ENCODE measurements around the gene MOB3B. TPM values are rescaled to one million over a fixed set of nuclear protein-coding genes. Genes with fewer than 3 reads are reported as not detected.

The MOB3B gene
- total RNA-seq, 1 donor = under 0.01 TPM

- H3K36me3 ChIP-seq (ENCODE audit: insufficient read depth, low read length) = no peaks in the 10 kb centered on the region
- H3K9me3 ChIP-seq (ENCODE audit: low read depth, low read length) = no peaks in the 10 kb centered on the region
- TF ChIP-seq, protein P1, sequence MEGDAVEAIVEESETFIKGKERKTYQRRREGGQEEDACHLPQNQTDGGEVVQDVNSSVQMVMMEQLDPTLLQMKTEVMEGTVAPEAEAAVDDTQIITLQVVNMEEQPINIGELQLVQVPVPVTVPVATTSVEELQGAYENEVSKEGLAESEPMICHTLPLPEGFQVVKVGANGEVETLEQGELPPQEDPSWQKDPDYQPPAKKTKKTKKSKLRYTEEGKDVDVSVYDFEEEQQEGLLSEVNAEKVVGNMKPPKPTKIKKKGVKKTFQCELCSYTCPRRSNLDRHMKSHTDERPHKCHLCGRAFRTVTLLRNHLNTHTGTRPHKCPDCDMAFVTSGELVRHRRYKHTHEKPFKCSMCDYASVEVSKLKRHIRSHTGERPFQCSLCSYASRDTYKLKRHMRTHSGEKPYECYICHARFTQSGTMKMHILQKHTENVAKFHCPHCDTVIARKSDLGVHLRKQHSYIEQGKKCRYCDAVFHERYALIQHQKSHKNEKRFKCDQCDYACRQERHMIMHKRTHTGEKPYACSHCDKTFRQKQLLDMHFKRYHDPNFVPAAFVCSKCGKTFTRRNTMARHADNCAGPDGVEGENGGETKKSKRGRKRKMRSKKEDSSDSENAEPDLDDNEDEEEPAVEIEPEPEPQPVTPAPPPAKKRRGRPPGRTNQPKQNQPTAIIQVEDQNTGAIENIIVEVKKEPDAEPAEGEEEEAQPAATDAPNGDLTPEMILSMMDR (IDR thresholded peaks at IDR 0.05; ENCODE audit: extremely low read depth, low read depth, low read length) = no peak
- H3K4me1 ChIP-seq (ENCODE audit: insufficient read depth, low read length) = peaks cover 3% of the 10 kb centered on the region
- no peak overlapping the region for H3K4me3 ChIP-seq (ENCODE audit: insufficient read depth, low read length)
- H3K27ac ChIP-seq (ENCODE audit: low read depth, low read length) = no peak overlapping the region
- no peaks in the 10 kb centered on the region for H4K20me1 ChIP-seq (ENCODE audit: insufficient read depth, low read length)
- no peaks in the 10 kb centered on the region for H3K27me3 ChIP-seq (ENCODE audit: insufficient read depth, low read length)
- no peak overlapping the region for H3K4me2 ChIP-seq (ENCODE audit: insufficient read depth, low read length)
- no peak for DNase-seq (ENCODE audit: insufficient read length, low spot score, missing footprints)
- H2AFZ ChIP-seq (ENCODE audit: low read length) = no peak overlapping the region
- no peaks in the 10 kb centered on the region for H3K79me2 ChIP-seq (ENCODE audit: insufficient read depth, low read length)
Measured at GRCh38 chr9:27336126-27336525, 193.5 kb downstream of the MOB3B start.

- H3K27me3 ChIP-seq (ENCODE audit: insufficient read depth, low read length) = peaks cover 3% of the 10 kb centered on the region
- H3K9me3 ChIP-seq (ENCODE audit: low read depth, low read length) = no peaks in the 10 kb centered on the region
- H3K4me3 ChIP-seq (ENCODE audit: insufficient read depth, low read length) = no peak overlapping the region
- H4K20me1 ChIP-seq (ENCODE audit: insufficient read depth, low read length) = no peaks in the 10 kb centered on the region
- no peaks in the 10 kb centered on the region for H3K36me3 ChIP-seq (ENCODE audit: insufficient read depth, low read length)
- H3K4me1 ChIP-seq (ENCODE audit: insufficient read depth, low read length) = peaks cover 3% of the 10 kb centered on the region
- TF ChIP-seq, protein P1 (IDR thresholded peaks at IDR 0.05; ENCODE audit: extremely low read depth, low read depth, low read length) = no peak
- no peak for DNase-seq (ENCODE audit: insufficient read length, low spot score, missing footprints)
- no peaks in the 10 kb centered on the region for H3K79me2 ChIP-seq (ENCODE audit: insufficient read depth, low read length)
- H3K27ac ChIP-seq (ENCODE audit: low read depth, low read length) = no peak overlapping the region
- no peak overlapping the region for H2AFZ ChIP-seq (ENCODE audit: low read length)
- H3K4me2 ChIP-seq (ENCODE audit: insufficient read depth, low read length) = no peak overlapping the region
Measured at GRCh38 chr9:27335075-27335474, 194.5 kb downstream of the MOB3B start.

- Histone ChIP-seq H3K79me2 (ENCODE audit: insufficient read depth, low read length) (no peaks in the 10 kb centered on the region), H3K9me3 (ENCODE audit: low read depth, low read length) (no peaks in the 10 kb centered on the region), H4K20me1 (ENCODE audit: insufficient read depth, low read length) (no peaks in the 10 kb centered on the region), H3K4me1 (ENCODE audit: insufficient read depth, low read length) (peaks cover 3% of the 10 kb centered on the region), H3K27ac (ENCODE audit: low read depth, low read length) (no peak overlapping the region), H3K36me3 (ENCODE audit: insufficient read depth, low read length) (no peaks in the 10 kb centered on the region), H3K4me3 (ENCODE audit: insufficient read depth, low read length) (no peak overlapping the region), H2AFZ (ENCODE audit: low read length) (no peak overlapping the region), H3K4me2 (ENCODE audit: insufficient read depth, low read length) (no peak overlapping the region), H3K27me3 (ENCODE audit: insufficient read depth, low read length) (peaks cover 3% of the 10 kb centered on the region)
- TF ChIP-seq, protein P1 (IDR thresholded peaks at IDR 0.05; ENCODE audit: extremely low read depth, low read depth, low read length) = peak; percentile 77
- peak; percentile 88 for DNase-seq (ENCODE audit: insufficient read length, low spot score, missing footprints)
Measured at GRCh38 chr9:27333241-27334052, 196.2 kb downstream of the MOB3B start.

GRCh38 chr9:27331393-27331792 lies 198.2 kb downstream of the MOB3B start:
- Histone ChIP-seq H3K27me3 (ENCODE audit: insufficient read depth, low read length) (peaks cover 3% of the 10 kb centered on the region), H3K9me3 (ENCODE audit: low read depth, low read length) (no peaks in the 10 kb centered on the region), H3K4me3 (ENCODE audit: insufficient read depth, low read length) (no peak overlapping the region), H2AFZ (ENCODE audit: low read length) (no peak overlapping the region), H3K4me1 (ENCODE audit: insufficient read depth, low read length) (peaks cover 3% of the 10 kb centered on the region), H3K27ac (ENCODE audit: low read depth, low read length) (no peak overlapping the region), H4K20me1 (ENCODE audit: insufficient read depth, low read length) (no peaks in the 10 kb centered on the region), H3K4me2 (ENCODE audit: insufficient read depth, low read length) (no peak overlapping the region), H3K36me3 (ENCODE audit: insufficient read depth, low read length) (no peaks in the 10 kb centered on the region), H3K79me2 (ENCODE audit: insufficient read depth, low read length) (no peaks in the 10 kb centered on the region)
- no peak for DNase-seq (ENCODE audit: insufficient read length, low spot score, missing footprints)
- TF ChIP-seq, protein P1 (IDR thresholded peaks at IDR 0.05; ENCODE audit: extremely low read depth, low read depth, low read length) = no peak

All from osteoblast (primary cell).